Amniotic stem cell (primary cell): ENCODE measurements around the gene GABRR3.
A peak's percentile ranks its signal among the peaks of the same experiment; 100 is the strongest.

Experiments used
- DNase-seq: peaks from one replicate; lab custom pipeline; 2025; lab: John Stamatoyannopoulos, UW

Gene GABRR3

DNA sequence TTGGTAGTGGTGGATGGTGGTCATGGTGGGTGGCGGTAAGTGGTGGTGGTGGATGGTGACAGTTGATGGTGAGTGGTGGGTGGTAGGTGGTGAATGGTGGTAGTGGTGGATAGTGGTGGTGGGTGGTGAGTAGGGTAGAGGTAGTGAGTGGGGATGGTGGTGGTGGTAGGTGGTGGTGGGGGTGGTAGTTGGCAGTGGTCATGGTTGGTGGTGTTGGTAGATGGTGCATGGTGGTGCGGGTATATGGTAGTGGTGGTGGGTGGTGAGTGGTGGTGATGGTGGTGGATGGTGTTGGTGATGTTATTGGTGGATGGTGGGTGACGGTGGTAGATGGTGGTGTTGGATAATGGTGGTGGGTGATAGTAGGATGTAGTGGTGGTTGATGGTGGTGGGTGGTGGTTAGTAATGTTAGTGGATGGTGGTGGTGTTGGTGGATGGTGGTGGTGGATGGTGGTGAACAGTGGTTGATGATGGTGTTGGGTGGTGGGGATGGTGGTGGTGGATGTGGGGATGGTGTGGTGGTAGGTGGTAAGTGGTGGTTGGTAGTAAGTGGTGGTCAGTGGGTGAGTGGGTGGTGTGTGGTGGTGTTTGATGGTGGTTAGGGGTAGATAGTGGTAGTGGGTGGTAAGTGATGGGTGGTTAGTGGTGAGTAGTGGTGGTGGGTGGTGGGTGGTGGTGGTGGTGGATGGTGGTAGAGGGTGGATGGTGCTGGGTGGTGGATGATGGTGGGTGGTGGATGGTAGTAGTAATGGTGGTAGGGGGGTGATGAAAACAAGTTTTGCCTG lies 46.1 kb downstream of the GABRR3 start:
- no peak for DNase-seq

GRCh38 chr3:97987306-97987705 lies 47.8 kb downstream of the GABRR3 start:
- DNase-seq: no peak

GRCh38 chr3:97983933-97984491 lies 51.1 kb downstream of the GABRR3 start:
- no peak for DNase-seq

DNA sequence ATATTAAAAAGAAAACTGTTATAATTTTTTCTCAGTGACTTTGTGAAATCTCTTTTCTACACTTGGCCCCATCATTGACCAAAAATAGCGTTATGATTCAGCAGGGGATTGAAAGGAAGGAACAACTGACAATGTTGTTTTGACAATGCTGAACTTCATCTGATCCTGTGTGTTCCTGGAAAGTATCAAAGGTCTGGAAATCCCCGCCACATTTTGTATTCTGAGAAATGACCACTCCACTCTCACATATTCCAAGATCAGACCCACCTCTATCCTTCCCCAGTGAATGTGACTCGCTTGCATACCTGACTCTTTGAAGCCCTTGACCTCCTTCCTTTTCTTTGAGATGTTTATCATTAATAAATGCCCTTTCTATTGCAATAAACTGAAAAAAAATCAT lies 53.2 kb downstream of the GABRR3 start:
- DNase-seq: no peak

DNA sequence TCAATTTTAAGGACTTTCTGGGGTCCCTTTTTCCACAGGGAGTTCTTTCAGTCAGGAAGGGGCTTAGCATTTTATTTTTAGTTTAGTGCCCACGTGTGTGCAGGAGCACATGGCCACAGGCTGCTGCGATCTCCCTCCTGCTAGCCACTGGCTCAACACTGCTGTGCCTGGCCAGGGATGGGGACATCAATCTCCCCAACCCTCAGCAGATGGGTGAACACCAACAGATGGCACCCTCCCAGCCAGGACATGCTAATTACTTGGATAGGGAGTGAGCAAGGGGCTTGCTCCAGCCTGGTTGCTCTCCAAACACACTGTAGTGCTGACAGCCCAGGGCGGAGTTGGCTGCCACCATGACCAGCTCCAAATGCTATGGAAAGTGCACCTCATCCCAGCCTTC lies 55.5 kb downstream of the GABRR3 start:
- DNase-seq: no peak

- no peak for DNase-seq
Measured at GRCh38 chr3:97975466-97975865, 59.6 kb downstream of the GABRR3 start.

- no peak for DNase-seq
Measured at GRCh38 chr3:97974996-97975395, 60.1 kb downstream of the GABRR3 start.

DNA sequence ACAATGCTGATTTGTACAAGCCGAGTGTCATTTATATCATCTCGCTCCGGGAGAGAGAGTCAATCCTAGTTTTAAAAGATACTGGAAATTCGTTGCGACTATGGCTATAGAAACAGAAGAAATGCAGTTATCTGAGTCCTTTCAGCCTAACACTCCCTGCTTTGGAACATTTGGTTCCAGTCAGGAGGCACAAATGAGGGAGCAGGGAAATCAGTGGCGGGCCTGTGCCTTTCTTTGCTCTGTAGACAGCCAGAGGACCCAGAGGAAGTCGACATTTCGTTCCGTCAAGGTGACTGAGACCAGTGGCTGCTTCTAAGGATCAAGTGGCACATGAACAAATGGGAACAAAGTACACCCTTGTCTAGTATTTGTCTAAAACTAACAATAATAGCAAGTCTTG lies 62.1 kb downstream of the GABRR3 start:
- no peak for DNase-seq

GRCh38 chr3:97971679-97972567 lies 63.2 kb downstream of the GABRR3 start, which contains the start of gene RIOX2:
TSS of gene RIOX2 (minus strand) at chr3:97972431. CDS start at chr3:97967593, 4,838 bp downstream.
- DNase-seq: peak; percentile 20

DNA sequence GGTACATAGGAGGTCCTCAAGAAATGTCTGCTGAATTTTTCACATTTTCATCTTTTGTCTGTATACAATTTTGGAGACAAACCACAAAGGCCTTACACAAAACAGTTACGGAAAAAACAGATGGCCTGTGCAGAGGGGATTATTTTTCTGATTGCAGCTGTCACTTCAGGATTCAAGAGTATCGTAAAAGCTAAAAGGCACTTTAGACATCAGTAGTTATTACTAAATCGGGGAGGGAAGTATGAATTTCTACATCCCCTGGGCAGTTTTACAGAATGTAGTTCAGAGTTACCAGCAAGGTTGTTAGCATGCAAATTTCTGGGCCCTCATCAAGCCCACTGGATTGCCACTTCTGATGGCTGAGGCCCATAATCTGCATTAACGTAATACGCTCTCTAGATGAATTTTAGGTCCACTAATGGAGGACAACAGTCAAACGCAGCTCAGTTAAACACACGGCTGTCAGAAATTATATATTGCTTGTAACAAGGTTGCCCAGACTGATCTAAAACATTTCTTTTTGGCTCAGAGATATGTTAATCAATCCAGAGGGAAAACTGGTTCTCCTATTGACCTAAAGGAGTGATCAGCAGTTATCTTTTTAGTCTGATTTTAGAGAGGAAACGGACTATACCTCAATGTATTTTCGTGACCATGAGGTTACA lies 64.0 kb downstream of the GABRR3 start:
- no peak for DNase-seq

DNA sequence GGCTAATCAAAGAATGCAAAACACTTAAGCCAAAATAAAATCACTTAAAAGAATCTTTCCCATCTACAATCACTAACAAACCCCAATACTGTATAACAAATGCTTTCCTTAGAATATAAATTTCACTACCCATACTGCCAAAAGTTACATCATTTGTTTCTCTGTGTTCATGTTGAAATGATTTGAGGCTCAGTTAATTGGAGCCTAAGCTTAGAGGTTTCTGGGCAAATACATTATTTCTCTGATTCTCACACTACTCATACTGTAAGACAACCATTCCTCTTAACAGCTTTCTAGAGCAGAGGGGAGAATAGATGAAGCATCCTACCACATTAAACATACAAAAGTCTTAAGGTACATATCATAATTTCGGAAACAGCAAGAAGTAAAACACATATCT lies 65.0 kb downstream of the GABRR3 start:
- no peak for DNase-seq

DNA sequence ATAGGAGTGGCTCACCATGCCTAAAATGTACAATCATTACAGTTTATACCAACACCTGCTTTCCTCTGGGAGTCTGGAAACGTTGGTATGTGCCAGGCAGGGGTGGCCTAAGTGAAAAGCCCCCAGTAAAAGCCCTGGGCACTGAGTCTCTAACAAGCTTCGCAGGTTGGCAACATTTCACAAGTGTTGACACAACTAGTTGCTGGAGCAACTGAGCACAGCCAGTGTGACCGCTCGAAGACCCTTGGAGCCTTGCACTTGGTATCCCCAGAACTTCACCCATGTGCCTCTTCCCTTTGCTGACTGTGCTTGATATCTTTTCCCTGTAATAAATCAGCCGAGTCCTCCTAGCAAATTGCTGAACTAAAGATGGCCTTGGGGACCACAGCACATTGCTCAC lies 65.6 kb downstream of the GABRR3 start:
- no peak for DNase-seq

- DNase-seq: no peak
Measured at GRCh38 chr3:97968376-97968775, 66.7 kb downstream of the GABRR3 start.

DNA sequence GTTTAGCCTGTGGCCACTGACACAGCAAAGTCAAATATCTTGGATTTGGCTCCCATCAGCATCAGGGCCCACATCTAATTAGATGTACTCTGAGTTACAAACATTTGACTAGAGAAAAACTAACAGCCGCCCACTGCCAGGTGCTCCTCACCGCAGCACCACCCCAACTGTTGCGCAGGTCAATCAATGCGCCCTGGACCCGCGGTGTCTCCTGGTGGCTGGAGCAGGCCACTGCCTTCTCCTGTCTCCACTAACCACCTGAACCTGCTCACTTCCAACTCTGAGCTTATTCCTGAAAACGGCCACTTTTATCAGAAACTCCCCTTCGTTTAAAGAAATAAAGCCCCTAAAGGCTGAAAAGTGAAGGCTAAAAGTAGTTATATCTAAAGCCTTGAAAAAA lies 67.1 kb downstream of the GABRR3 start:
- no peak for DNase-seq

GRCh38 chr3:97960993-97961766 lies 73.9 kb downstream of the GABRR3 start:
- no peak for DNase-seq

DNA sequence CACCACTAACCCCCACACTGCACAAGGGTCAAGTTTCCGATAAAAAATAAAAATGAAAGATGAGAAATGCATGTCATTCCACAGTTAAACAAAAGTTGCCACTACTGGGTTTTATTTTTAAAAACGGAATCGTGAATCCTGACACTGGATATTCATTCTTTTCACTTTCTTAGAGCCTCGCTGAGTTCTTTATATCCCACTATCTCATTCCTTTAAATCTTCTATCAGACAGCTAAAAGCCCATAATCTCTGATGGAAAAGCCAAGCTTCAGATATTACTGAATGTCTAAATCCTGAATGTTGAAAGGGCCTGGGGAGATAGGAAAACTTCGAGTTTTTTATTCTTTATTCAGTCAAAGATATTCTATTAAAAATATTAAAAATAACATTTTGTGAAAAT lies 74.6 kb downstream of the GABRR3 start:
- no peak for DNase-seq

- DNase-seq: no peak
Measured at GRCh38 chr3:97959872-97960271, 75.2 kb downstream of the GABRR3 start.

DNA sequence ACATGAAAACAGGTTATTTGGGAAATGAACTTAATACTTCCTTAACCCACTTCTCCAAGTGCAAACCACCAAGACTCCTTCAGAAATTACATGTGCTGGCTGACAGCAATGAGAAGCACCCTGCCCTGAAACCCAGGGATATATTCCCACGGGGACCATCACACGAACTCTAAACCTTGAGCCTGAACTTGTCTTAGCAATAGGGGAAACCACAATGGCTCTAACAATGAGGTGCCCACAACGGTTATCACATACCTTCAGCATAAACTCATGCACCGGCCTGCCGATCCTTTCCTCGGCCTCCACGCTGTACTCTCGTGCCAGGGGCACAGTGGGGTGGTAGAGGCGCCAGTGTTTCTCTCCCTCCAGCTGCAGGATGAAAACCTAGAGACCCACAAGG lies 76.3 kb downstream of the GABRR3 start:
- no peak for DNase-seq

- no peak for DNase-seq
Measured at GRCh38 chr3:97958396-97958795, 76.7 kb downstream of the GABRR3 start.

GRCh38 chr3:97957617-97958311 lies 77.4 kb downstream of the GABRR3 start:
- DNase-seq: no peak

DNA sequence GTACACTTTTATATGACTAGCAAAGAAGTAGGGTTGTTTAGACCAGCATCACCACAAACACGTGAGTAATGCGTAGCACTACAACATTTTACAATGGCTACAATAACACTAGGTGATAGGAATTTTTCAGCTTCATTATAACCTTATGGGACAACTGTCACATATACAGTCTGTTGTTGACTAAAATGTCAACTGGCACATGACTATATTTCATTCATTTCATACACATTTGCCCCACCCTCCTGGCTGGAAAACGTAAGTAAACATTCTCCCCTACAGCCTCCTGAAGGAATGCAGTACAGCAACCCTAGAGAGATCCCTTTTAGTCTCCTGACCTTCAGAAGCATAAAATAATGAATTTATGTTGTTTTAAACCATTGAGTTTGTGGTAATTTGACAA lies 79.1 kb downstream of the GABRR3 start:
- DNase-seq: no peak
